Measurements from ENCODE around the gene SH2D4B.

SH2D4B gene

DNA sequence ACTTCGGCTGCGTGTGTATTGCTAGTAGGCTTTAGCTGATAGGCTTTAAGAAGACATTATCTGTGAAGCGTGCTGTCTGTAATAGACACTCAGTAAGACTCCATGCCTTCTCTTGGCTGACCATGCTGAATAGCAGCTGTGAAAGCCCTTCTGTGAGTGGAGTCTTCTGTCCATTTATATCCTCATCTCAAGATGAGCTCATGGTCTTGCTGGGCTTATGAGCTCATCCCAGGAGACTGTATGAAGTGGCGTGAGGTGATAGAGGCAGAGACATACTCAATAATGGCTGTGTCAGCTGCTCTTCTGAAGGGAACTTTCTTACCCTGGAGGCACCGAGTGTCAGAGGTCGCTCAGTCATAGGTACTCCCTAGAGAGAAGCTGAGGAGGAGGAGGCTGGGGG is 111.5 kb downstream of the SH2D4B start:
- DNase-seq = no peak

DNA sequence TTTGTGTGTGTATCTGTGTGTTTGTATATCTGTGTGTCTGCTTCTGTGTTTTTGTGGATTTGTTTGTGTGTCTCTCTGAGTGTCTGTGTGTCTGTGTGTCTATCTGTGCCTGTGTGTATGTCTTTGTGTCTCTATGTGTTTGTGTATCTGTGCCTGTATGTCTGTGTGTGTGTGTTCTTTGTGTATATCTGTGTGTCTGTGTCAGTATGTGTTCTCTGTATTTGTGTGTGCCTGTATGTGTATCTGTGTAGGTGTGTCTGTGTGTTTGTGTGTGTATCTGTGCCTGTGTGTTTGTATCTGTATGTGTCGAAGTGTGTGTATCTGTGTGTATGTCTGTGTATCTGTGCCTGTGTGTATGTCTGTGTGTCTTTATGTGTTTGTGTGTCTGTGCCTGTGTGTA is 118.2 kb downstream of the SH2D4B start:
- DNase-seq = no peak

- DNase-seq = no peak
Observed at GRCh38 chr10:80658068-80658467, 120.4 kb downstream of the SH2D4B start.

GRCh38 chr10:80659289-80659688 is 121.6 kb downstream of the SH2D4B start:
- no peak for DNase-seq

DNA sequence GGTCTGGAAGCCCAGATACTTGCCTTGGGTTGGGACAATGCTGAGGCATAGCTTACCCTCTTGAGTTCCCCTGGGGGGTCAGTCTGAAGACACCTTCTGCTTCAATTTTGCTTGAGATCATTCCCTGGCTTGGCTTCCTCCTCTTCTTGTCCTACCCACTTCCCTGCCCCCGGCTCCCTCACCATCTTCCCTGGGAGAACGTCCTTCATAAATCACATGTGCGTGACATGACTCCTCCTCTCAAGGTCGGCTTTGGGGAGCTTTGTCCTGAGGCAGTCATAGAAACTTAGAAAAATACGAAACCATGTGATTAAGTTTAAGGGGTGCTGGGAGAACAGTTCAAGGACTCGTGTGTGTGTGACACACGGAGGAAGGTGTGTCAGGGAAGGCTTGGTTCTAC is 122.6 kb downstream of the SH2D4B start:
- no peak for DNase-seq

- DNase-seq = peak; percentile 73
Observed at GRCh38 chr10:80660736-80661135, 123.0 kb downstream of the SH2D4B start.

DNA sequence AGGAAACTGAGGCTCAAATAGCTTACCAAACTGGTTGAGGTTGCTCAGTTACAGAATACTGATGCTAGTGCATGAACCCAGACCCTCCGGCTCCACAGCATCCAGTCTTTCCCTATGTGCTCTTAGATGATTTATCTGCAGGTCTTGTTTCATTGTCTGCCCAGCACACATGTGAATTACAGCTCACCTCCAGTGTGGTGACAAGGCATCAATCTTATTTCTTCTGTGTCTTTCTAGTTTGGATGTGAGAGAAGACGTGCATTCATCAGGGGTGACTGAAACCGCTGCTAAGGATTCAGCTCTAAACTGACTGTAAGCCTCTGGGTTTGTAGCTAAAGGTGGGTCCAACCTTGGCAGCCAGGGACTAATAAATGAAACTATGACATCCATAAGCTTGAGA is 123.8 kb downstream of the SH2D4B start:
- no peak for DNase-seq

- peak; percentile 74 for DNase-seq
Observed at GRCh38 chr10:80662429-80663261, 124.9 kb downstream of the SH2D4B start.

- peak; percentile 71 for DNase-seq
Observed at GRCh38 chr10:80664071-80664680, 126.5 kb downstream of the SH2D4B start.

- DNase-seq = no peak
Observed at GRCh38 chr10:80669485-80669884, 131.8 kb downstream of the SH2D4B start.

DNA sequence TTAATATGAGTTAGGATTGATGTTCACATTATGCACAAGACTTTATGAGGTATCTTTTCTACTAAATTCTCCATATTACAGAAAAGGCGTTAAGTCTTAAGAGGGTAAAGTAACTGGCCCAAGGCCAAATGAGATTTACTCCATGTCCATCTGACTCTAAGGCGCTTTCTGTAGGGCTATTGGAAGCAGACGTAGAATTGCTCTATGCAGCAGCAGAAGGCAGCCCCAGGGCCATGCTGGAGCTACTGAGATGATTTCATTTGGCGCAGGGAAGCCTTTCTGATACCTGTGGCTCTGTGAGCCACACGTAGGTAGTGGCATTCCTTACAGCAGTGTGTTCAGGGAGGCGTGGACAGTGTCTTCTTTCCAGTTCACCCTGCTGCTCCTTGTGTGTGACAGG is 133.1 kb downstream of the SH2D4B start:
- no peak for DNase-seq

- no peak for DNase-seq
Observed at GRCh38 chr10:80671847-80672246, 134.1 kb downstream of the SH2D4B start.

DNA sequence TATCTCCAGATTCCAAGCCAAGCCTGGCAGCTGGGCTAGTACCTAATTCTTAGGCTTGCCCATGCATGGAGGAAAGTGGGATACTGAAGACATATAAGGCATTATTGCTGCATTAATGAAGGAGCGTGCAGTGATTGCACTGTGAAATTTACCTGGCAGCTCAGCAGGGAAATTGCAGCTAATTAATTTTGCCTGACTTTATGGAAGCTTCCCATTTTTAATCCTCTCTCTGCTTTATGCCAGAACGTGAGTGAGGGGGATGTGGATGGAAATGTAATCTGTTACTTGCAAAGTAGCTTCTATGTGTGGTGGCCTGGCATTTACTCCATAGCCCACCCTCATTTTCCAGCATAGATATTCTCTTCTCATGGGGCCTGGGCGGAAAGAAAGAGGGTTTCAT is 134.9 kb downstream of the SH2D4B start:
- DNase-seq = no peak

GRCh38 chr10:80674809-80675208 is 137.1 kb downstream of the SH2D4B start:
- DNase-seq = no peak

GRCh38 chr10:80681142-80681541 is 143.4 kb downstream of the SH2D4B start:
- no peak for DNase-seq

- peak; percentile 63 for DNase-seq
Observed at GRCh38 chr10:80684259-80684658, 146.6 kb downstream of the SH2D4B start.

DNA sequence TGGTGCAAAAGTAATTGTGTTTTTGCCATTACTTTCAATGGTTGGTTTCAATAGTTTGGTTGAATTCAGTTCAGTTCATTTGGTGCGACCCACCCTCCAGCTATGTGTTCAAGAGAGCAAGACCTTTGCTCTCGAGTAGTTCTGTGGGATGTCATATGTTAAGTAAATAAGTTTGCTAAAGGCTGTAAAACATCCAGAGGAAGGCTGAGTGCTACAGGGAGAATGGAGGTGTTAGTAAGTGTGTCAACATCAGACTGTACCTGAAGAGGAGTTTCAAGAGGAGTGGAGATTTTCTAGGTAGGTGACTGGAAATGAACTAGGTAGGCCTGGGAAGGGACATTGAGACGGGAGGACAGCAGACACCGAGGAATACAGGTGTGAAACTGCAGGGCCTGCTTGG is 147.7 kb downstream of the SH2D4B start:
- DNase-seq = no peak

- DNase-seq = no peak
Observed at GRCh38 chr10:80686734-80687475, 149.2 kb downstream of the SH2D4B start.

DNA sequence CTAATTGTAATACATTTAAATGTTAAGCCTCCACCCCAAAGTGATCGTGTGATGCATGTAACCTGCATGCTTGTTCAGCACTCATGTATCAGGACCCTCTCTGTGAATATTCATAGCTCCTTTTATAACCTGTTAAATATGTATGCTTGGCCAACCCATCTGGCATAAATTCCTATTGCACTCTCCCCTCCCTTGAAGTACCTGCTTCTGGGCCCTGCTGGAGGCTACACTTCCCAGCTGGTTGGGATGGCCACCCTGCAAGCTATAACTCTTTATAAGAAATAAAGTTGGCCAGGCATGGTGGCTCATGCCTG is 149.7 kb downstream of the SH2D4B start:
- no peak for DNase-seq

- no peak for DNase-seq
Observed at GRCh38 chr10:80690434-80690833, 152.7 kb downstream of the SH2D4B start.

DNA sequence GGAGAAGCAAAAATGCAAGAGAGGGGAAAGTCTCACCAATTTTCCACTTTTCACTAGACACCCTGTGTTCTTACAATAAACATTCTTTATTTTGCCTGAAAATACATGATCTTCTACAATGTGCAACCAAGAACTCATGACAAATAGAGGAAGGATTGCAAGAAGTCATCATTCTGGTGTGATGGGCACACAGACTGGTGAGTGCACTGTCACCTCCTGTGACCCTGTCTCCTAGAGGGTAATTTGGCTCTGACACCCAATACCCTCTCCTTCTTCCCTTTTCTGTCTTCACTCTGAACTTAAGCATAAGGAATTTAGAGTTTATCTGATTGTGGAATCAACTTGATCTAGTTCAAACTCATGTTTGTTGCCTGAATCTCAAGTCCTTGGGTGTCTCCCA is 153.7 kb downstream of the SH2D4B start:
- DNase-seq = no peak

DNA sequence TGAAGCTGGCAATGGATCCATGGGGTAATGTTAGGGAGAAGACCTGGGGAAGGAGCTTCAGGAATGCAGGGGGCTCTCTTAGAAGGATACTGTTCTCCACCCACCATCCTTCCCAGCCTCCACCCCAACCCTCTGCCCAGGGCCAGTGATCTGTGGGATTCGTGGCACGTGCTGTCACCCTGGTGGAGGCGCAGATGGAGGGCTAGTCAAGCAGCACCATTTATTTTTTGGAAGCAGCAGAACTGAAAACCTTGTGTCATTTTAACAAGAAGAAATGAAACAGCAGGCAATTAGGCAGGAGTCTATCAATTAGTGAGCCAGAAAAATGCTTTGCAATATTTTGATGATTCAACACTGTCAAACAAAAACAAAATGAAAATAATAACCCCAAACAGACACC is 155.9 kb downstream of the SH2D4B start:
- DNase-seq = no peak

- DNase-seq = no peak
Observed at GRCh38 chr10:80694930-80695329, 157.2 kb downstream of the SH2D4B start.

Measured in hematopoietic multipotent progenitor cell treated with erythropoietin and hydrocortisone succinate and interleukin-3 and kit ligand, for 4 days (in vitro differentiated cells).